Neural cell (in vitro differentiated cells): ENCODE results near the gene ERC2. TPM values are rescaled to one million over a fixed set of nuclear protein-coding genes. Genes with fewer than 3 reads are reported as not detected.

Experiments used
- H2AFZ ChIP-seq: fragments of 200-600, 300-800 bp; sonication (generic), shearing (Covaris generic); 2 replicates; pipeline ENCODE4 v1.6.0; 2014; ENCODE audit warnings: low read depth, mild to moderate bottlenecking, antibody characterized with exemption, low read length, moderate library complexity
- H3F3A ChIP-seq: fragments of 200-600 bp; shearing (Covaris generic); 2 replicates; pipeline ENCODE4 v1.6.1; 2016; ENCODE audit warnings: mild to moderate bottlenecking, moderate library complexity, mixed read lengths, antibody characterized with exemption, low read length; ENCODE audit not compliant: insufficient read depth, poor library complexity, severe bottlenecking
- H3K27ac ChIP-seq: fragments of 200-600, 300-800 bp; sonication (generic), shearing (Covaris generic); 2 replicates; pipeline ENCODE4 v1.5.1; 2014; ENCODE audit warnings: mild to moderate bottlenecking, low read length, moderate library complexity
- H3K27me3 ChIP-seq: fragments of 300-800, 200-600 bp; sonication (generic), shearing (Covaris generic); 2 replicates; pipeline ENCODE4 v1.6.0; 2014; ENCODE audit warnings: mild to moderate bottlenecking, low read depth, low read length, moderate library complexity; ENCODE audit not compliant: insufficient read depth
- H3K36me3 ChIP-seq: fragments of 300-800, 200-600 bp; sonication (generic), shearing (Covaris generic); 2 replicates; pipeline ENCODE4 v1.5.1; 2014; ENCODE audit warnings: mild to moderate bottlenecking, antibody characterized with exemption, low read length, moderate library complexity; ENCODE audit not compliant: insufficient read depth
- H3K4me2 ChIP-seq: fragments of 300-800, 200-600 bp; sonication (generic), shearing (Covaris generic); 2 replicates; pipeline ENCODE4 v1.6.0; 2014; ENCODE audit warnings: mild to moderate bottlenecking, low read length
- H3K4me3 ChIP-seq: fragments of 300-800, 200-600 bp; sonication (generic), shearing (Covaris generic); 2 replicates; pipeline ENCODE4 v1.5.1; 2014; ENCODE audit warnings: mild to moderate bottlenecking, low read length, moderate library complexity
- H3K79me2 ChIP-seq: fragments of 200-600 bp; shearing (Covaris generic); replicated peaks from 2 replicates; pipeline ENCODE4 v1.6.0; 2014; ENCODE audit warnings: mild to moderate bottlenecking, low read length, moderate library complexity; ENCODE audit not compliant: insufficient read depth
- H3K9ac ChIP-seq: fragments of 300-800, 200-600 bp; sonication (generic), shearing (Covaris generic); 2 replicates; pipeline ENCODE4 v1.6.1; 2016; ENCODE audit warnings: mild to moderate bottlenecking, low read length, mixed read lengths
- H3K9me2 ChIP-seq: fragments of 200-600 bp; shearing (Covaris generic); 2 replicates; pipeline ENCODE4 v1.6.1; 2016; ENCODE audit warnings: mild to moderate bottlenecking, low read length, mixed read lengths; ENCODE audit not compliant: insufficient read depth
- H3K9me3 ChIP-seq: fragments of 200-600, 300-800 bp; sonication (generic), shearing (Covaris generic); 2 replicates; pipeline ENCODE4 v1.6.1; 2016; ENCODE audit warnings: mild to moderate bottlenecking, mixed run types, low read length, moderate library complexity, mixed read lengths
- H4K20me1 ChIP-seq: fragments of 200-600 bp; shearing (Covaris generic); 2 replicates; pipeline ENCODE4 v1.6.1; 2016; ENCODE audit warnings: mild to moderate bottlenecking, mixed run types; ENCODE audit not compliant: insufficient read depth
- EP300 ChIP-seq: fragments of 450-650 bp; conservative IDR thresholded peaks from 2 replicates; pipeline ENCODE4 v1.6.1; 2014; ENCODE audit warnings: antibody characterized with exemption, mild to moderate bottlenecking, moderate library complexity; ENCODE audit not compliant: poor library complexity, severe bottlenecking
- EZH2 ChIP-seq: fragments of 200-600, 300-800 bp; shearing (Covaris generic), sonication (generic); IDR thresholded peaks from 2 replicates; pipeline ENCODE4 v1.6.1; 2014; ENCODE audit warnings: antibody characterized with exemption, low read length, borderline replicate concordance, mild to moderate bottlenecking; ENCODE audit not compliant: insufficient read depth, poor library complexity, severe bottlenecking
- MXI1 ChIP-seq: fragments of 450-650 bp; conservative IDR thresholded peaks from 2 replicates; pipeline ENCODE4 v1.6.1; 2014; ENCODE audit warnings: antibody characterized with exemption, mild to moderate bottlenecking; ENCODE audit not compliant: poor library complexity, severe bottlenecking
- POLR2AphosphoS5 ChIP-seq: IDR thresholded peaks from 2 replicates; pipeline ENCODE4 v1.6.1; 2012
- RAD21 ChIP-seq: fragments of 450-650 bp; conservative IDR thresholded peaks from 2 replicates; pipeline ENCODE4 v1.6.1; 2014; ENCODE audit warnings: antibody characterized with exemption, mild to moderate bottlenecking, moderate library complexity
- SMC3 ChIP-seq: fragments of 450-650 bp; conservative IDR thresholded peaks from 2 replicates; pipeline ENCODE4 v1.6.1; 2014; ENCODE audit warnings: antibody characterized with exemption, mild to moderate bottlenecking, moderate library complexity; ENCODE audit not compliant: poor library complexity
- TAF1 ChIP-seq: IDR thresholded peaks from 2 replicates; pipeline ENCODE4 v1.6.1; 2012; ENCODE audit warnings: low read depth
- polyA plus RNA-seq: library from polyadenylated mRNA; depleted of rRNA; stranded (reverse); fragments of >200 nt; gene quantifications from 2 replicates; pipeline ENCODE4 v1.2.3, GENCODE V29; 2014
- TF ChIP-seq, protein P1 (sequence below): fragments of 450-650 bp; IDR thresholded peaks from 2 replicates; pipeline ENCODE4 v1.5.1; 2014; ENCODE audit warnings: antibody characterized with exemption, mild to moderate bottlenecking, moderate library complexity; ENCODE audit not compliant: poor library complexity, severe bottlenecking
- TF ChIP-seq, protein P2 (sequence below): IDR thresholded peaks from 2 replicates; pipeline ENCODE4 v1.6.1; 2012; ENCODE audit warnings: borderline replicate concordance

Gene ERC2
- polyA plus RNA-seq, 1 donor from 2014 or later = 60.4 TPM

DNA sequence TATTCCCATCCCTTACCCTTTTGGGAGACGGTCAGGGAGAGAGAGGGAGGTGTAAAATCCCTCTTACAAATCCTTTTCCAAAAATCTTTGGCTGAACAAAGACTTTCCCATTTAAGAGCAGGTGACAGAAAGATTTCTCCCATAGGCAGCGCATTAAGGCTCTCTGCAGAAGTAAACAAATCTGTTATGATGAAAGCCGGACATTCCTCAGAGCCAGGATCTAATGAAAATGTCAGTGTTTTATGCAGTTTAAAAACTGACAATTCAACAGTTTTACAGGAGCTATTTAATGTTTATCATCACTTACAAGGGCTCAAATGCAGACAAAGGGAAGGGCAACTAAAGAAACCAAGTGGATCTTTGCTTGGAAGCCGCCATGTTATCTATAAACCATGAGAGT, 872.8 kb downstream of the ERC2 start:
- H3K27me3 ChIP-seq = no peaks in the 10 kb centered on the region
- H3K27ac ChIP-seq = no peak overlapping the region
- H3K9ac ChIP-seq = no peak overlapping the region
- no peaks in the 10 kb centered on the region for H3K36me3 ChIP-seq
- H3K79me2 ChIP-seq = no peaks in the 10 kb centered on the region
- no peak overlapping the region for H3K4me3 ChIP-seq
- no peaks in the 10 kb centered on the region for H3K9me3 ChIP-seq
- no peak overlapping the region for H3K4me2 ChIP-seq
- no peaks in the 10 kb centered on the region for H3F3A ChIP-seq
- TF ChIP-seq, protein P1, sequence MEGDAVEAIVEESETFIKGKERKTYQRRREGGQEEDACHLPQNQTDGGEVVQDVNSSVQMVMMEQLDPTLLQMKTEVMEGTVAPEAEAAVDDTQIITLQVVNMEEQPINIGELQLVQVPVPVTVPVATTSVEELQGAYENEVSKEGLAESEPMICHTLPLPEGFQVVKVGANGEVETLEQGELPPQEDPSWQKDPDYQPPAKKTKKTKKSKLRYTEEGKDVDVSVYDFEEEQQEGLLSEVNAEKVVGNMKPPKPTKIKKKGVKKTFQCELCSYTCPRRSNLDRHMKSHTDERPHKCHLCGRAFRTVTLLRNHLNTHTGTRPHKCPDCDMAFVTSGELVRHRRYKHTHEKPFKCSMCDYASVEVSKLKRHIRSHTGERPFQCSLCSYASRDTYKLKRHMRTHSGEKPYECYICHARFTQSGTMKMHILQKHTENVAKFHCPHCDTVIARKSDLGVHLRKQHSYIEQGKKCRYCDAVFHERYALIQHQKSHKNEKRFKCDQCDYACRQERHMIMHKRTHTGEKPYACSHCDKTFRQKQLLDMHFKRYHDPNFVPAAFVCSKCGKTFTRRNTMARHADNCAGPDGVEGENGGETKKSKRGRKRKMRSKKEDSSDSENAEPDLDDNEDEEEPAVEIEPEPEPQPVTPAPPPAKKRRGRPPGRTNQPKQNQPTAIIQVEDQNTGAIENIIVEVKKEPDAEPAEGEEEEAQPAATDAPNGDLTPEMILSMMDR = no peak
- TF ChIP-seq SMC3 (no peak), RAD21 (no peak), EP300 (no peak), TAF1 (no peak), EZH2 (no peak), MXI1 (no peak), POLR2AphosphoS5 (no peak)
- TF ChIP-seq, protein P2, sequence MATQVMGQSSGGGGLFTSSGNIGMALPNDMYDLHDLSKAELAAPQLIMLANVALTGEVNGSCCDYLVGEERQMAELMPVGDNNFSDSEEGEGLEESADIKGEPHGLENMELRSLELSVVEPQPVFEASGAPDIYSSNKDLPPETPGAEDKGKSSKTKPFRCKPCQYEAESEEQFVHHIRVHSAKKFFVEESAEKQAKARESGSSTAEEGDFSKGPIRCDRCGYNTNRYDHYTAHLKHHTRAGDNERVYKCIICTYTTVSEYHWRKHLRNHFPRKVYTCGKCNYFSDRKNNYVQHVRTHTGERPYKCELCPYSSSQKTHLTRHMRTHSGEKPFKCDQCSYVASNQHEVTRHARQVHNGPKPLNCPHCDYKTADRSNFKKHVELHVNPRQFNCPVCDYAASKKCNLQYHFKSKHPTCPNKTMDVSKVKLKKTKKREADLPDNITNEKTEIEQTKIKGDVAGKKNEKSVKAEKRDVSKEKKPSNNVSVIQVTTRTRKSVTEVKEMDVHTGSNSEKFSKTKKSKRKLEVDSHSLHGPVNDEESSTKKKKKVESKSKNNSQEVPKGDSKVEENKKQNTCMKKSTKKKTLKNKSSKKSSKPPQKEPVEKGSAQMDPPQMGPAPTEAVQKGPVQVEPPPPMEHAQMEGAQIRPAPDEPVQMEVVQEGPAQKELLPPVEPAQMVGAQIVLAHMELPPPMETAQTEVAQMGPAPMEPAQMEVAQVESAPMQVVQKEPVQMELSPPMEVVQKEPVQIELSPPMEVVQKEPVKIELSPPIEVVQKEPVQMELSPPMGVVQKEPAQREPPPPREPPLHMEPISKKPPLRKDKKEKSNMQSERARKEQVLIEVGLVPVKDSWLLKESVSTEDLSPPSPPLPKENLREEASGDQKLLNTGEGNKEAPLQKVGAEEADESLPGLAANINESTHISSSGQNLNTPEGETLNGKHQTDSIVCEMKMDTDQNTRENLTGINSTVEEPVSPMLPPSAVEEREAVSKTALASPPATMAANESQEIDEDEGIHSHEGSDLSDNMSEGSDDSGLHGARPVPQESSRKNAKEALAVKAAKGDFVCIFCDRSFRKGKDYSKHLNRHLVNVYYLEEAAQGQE = no peak
- H3K9me2 ChIP-seq = no peaks in the 10 kb centered on the region
- no peaks in the 10 kb centered on the region for H4K20me1 ChIP-seq
- no peak overlapping the region for H2AFZ ChIP-seq

DNA sequence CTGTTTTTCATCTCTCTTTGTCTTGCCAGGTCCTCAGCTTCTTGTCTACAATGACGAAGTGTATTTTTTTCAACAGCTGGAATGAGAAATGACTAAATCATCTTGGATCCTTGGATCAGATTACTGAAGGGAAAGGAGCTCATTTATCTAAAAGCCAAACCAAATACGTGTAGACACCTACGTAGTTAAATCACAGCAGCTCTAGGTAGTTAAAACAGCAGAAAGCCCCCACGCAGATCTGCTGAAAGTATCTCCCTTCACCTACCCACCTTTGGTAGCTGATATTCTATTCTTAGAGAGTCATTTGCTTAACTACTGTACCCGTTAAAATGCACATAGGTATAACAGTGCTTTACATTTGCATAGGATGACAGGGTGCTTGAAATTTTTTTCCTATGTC, 875.7 kb downstream of the ERC2 start:
- H2AFZ ChIP-seq = no peak overlapping the region
- no peaks in the 10 kb centered on the region for H3K36me3 ChIP-seq
- H3K9me2 ChIP-seq = no peaks in the 10 kb centered on the region
- H3K9ac ChIP-seq = no peak overlapping the region
- no peak overlapping the region for H3K4me3 ChIP-seq
- H4K20me1 ChIP-seq = no peaks in the 10 kb centered on the region
- no peaks in the 10 kb centered on the region for H3K9me3 ChIP-seq
- no peak overlapping the region for H3K27ac ChIP-seq
- no peaks in the 10 kb centered on the region for H3F3A ChIP-seq
- no peak overlapping the region for H3K4me2 ChIP-seq
- no peaks in the 10 kb centered on the region for H3K27me3 ChIP-seq
- TF ChIP-seq EP300 = no peak
- TF ChIP-seq, protein P1 = no peak
- TF ChIP-seq POLR2AphosphoS5 = no peak
- TF ChIP-seq EZH2 = no peak
- H3K79me2 ChIP-seq = no peaks in the 10 kb centered on the region
